ENCODE results near the gene FTO. TPM values are rescaled to one million over a fixed set of nuclear protein-coding genes. Genes with fewer than 3 reads are reported as not detected.
A peak's percentile ranks its signal among the peaks of the same experiment; 100 is the strongest.

FTO gene
- total and polyA plus RNA-seq, 2 of the 13 experiments (the other 11 are each of a cell fraction or from before 2014, with no cell fraction given), result 41.6 to 55.8 TPM

GRCh38 chr16:54126907-54127306 lies 423.0 kb downstream of the FTO start:
- peaks cover 63% of the 10 kb centered on the region for H3K4me1 ChIP-seq (ENCODE audit: insufficient read depth, low read length)
- H3K4me2 ChIP-seq (ENCODE audit: low read depth, low read length), result no peak overlapping the region
- no peak for ATAC-seq
- no peak overlapping the region for H3K9ac ChIP-seq (ENCODE audit: insufficient read depth, low read depth, low read length)
- no peak for FAIRE-seq
- no peaks in the 10 kb centered on the region for H3K36me3 ChIP-seq (replicated peaks in 1 of 2; ENCODE audit: control insufficient read depth in 1 of 2, insufficient read depth in 2 of 2, low read length in 2 of 2)
- H3K27ac ChIP-seq (ENCODE audit: extremely low read length, insufficient read depth, low read length), result no peak overlapping the region
- no peaks in the 10 kb centered on the region for H3K27me3 ChIP-seq (ENCODE audit: control insufficient read depth in 1 of 2, insufficient read depth in 2 of 2, low read length in 2 of 2)
- no peaks in the 10 kb centered on the region for H3K9me3 ChIP-seq (ENCODE audit: low read length)
- H3K4me3 ChIP-seq (replicated peaks in 1 of 3; ENCODE audit: insufficient read depth in 1 of 3, low read depth in 2 of 3, low read length in 3 of 3), result no peak overlapping the region
- no peaks in the 10 kb centered on the region for H3K79me2 ChIP-seq (ENCODE audit: insufficient read depth, low read length)
- BruUV-seq (replicated peaks), result no TSS peak
- in situ Hi-C loops (cut with HindIII; ENCODE audit: extremely low pct_ligation_motif_present, low pct_unique_long_range_greater_than_20kb) (no loop called here), intact Hi-C loops (cut with micrococcal nuclease; ENCODE audit: unreplicated experiment) (no loop called here)
- no peak overlapping the region for H2AFZ ChIP-seq (ENCODE audit: low read length)
- ChIA-PET CTCF (ENCODE audit: low intra/inter-chr PET ratio, low total read pairs) (no interaction called here), POLR2A (no interaction called here)
- 87% methylated on average over 4 of the region's 4 CpGs for WGBS (ENCODE audit: low lambda C conversion rate)
- DNase-seq (ENCODE audit: low spot score), result no peak
- no peaks in the 10 kb centered on the region for H4K20me1 ChIP-seq (ENCODE audit: insufficient read depth, low read length)
- TF ChIP-seq ZNF83 (CRISPR knock-in tag; IDR thresholded peaks at IDR 0.05; ENCODE audit: borderline replicate concordance), result no peak
- TF ChIP-seq DZIP1 (CRISPR knock-in tag; IDR thresholded peaks at IDR 0.05), result no peak
- TF ChIP-seq ZNF432 (CRISPR knock-in tag; IDR thresholded peaks at IDR 0.05; ENCODE audit: borderline replicate concordance), result no peak
- TF ChIP-seq CCAR2 (optimal IDR thresholded peaks at IDR 0.05; ENCODE audit: low read depth, low read length), result no peak
- TF ChIP-seq, protein P1, sequence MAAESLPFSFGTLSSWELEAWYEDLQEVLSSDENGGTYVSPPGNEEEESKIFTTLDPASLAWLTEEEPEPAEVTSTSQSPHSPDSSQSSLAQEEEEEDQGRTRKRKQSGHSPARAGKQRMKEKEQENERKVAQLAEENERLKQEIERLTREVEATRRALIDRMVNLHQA (CRISPR knock-in tag; IDR thresholded peaks at IDR 0.05), result no peak
- TF ChIP-seq HDAC6 (IDR thresholded peaks at IDR 0.05; ENCODE audit: low read depth, low read length), result no peak
- TF ChIP-seq SOX13 (IDR thresholded peaks at IDR 0.05), result no peak
- TF ChIP-seq SOX13 (CRISPR knock-in tag; conservative IDR thresholded peaks at IDR 0.05 in 1 of 2, IDR thresholded peaks at IDR 0.05 in 1 of 2), result no peak
- 0 out of 2 replicates have a peak, but pooled peaks have one; percentile 12 for TF ChIP-seq ZNF281 (CRISPR knock-in tag; IDR thresholded peaks at IDR 0.05; ENCODE audit: borderline replicate concordance)
- no peak for TF ChIP-seq ZNF781 (CRISPR knock-in tag; IDR thresholded peaks at IDR 0.05; ENCODE audit: borderline replicate concordance, not compliant biosample characterization)
- no peak for TF ChIP-seq PHF5A (CRISPR knock-in tag; IDR thresholded peaks at IDR 0.05; ENCODE audit: low read depth, unreplicated experiment)
- no peak for TF ChIP-seq NFATC3 (CRISPR knock-in tag; IDR thresholded peaks at IDR 0.05)
- no peak for TF ChIP-seq NFKBIZ (CRISPR knock-in tag; IDR thresholded peaks at IDR 0.05)
- TF ChIP-seq, protein P2, sequence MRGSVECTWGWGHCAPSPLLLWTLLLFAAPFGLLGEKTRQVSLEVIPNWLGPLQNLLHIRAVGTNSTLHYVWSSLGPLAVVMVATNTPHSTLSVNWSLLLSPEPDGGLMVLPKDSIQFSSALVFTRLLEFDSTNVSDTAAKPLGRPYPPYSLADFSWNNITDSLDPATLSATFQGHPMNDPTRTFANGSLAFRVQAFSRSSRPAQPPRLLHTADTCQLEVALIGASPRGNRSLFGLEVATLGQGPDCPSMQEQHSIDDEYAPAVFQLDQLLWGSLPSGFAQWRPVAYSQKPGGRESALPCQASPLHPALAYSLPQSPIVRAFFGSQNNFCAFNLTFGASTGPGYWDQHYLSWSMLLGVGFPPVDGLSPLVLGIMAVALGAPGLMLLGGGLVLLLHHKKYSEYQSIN (CRISPR knock-in tag; IDR thresholded peaks at IDR 0.05; ENCODE audit: borderline replicate concordance), result no peak
- TF ChIP-seq ZNF605 (CRISPR knock-in tag; IDR thresholded peaks at IDR 0.05), result no peak
- 0 out of 2 replicates have a peak, but pooled peaks have one; percentile 20 for TF ChIP-seq ZMYM2 (CRISPR knock-in tag; IDR thresholded peaks at IDR 0.05)
